GM23338 (cell line): Measurements from ENCODE around the gene CTNNBIP1. TPM values are rescaled to one million over a fixed set of nuclear protein-coding genes. Genes with fewer than 3 reads are reported as not detected.

Source experiments
- ATAC-seq: fragments of 200-7000 bp; cut with Tn5 transposase; 3 replicates; pipeline ENCODE4 v1.9.1; 2020
- DNase-seq: peaks from one replicate; pipeline ENCODE4 v3.0.0-alpha.2; 2015; ENCODE audit warnings: low spot score
- H2AFZ ChIP-seq: fragments of 200-600 bp; sonication (generic); 2 replicates; pipeline ENCODE4 v1.8.0; 2016; ENCODE audit warnings: antibody characterized with exemption, mild to moderate bottlenecking, moderate library complexity
- H3F3A ChIP-seq: fragments of 200-600 bp; sonication (generic); replicated peaks from 2 replicates; pipeline ENCODE4 v1.8.0; 2017; ENCODE audit warnings: antibody characterized with exemption, mixed run types, low read depth
- H3K27ac ChIP-seq: fragments of 200-600 bp; sonication (generic); 2 replicates; pipeline ENCODE4 v1.6.1; 2016; ENCODE audit warnings: low read depth
- H3K27me3 ChIP-seq: fragments of 200-600 bp; sonication (generic); 2 replicates; pipeline ENCODE4 v1.8.0; 2016; ENCODE audit warnings: mild to moderate bottlenecking, mixed run types, moderate library complexity; ENCODE audit not compliant: insufficient read depth
- H3K36me3 ChIP-seq: fragments of 200-600 bp; sonication (generic); 2 replicates; pipeline ENCODE4 v1.8.0; 2016; ENCODE audit warnings: mild to moderate bottlenecking; ENCODE audit not compliant: insufficient read depth
- H3K4me1 ChIP-seq: fragments of 200-600 bp; sonication (generic); 2 replicates; pipeline ENCODE4 v1.8.0; 2016; ENCODE audit warnings: mild to moderate bottlenecking, moderate library complexity; ENCODE audit not compliant: insufficient read depth
- H3K4me2 ChIP-seq: fragments of 200-600 bp; sonication (generic); 2 replicates; pipeline ENCODE4 v1.7.1; 2017; ENCODE audit warnings: mixed run types
- H3K4me3 ChIP-seq: fragments of 200-600 bp; sonication (generic); 2 replicates; pipeline ENCODE4 v1.6.1; 2016; ENCODE audit warnings: mixed run types
- H3K79me2 ChIP-seq: fragments of 200-600 bp; sonication (generic); replicated peaks from 2 replicates; pipeline ENCODE4 v1.8.0; 2017; ENCODE audit warnings: mild to moderate bottlenecking; ENCODE audit not compliant: insufficient read depth
- H3K9me2 ChIP-seq: fragments of 200-600 bp; sonication (generic); 2 replicates; pipeline ENCODE4 v1.8.0; 2017; ENCODE audit not compliant: insufficient read depth
- H4K20me1 ChIP-seq: fragments of 200-600 bp; sonication (generic); replicated peaks from 2 replicates; pipeline ENCODE4 v1.8.0; 2017; ENCODE audit warnings: mild to moderate bottlenecking; ENCODE audit not compliant: insufficient read depth
- H3K27ac Mint-ChIP-seq: 2 replicates; pipeline ENCODE4 v1.8.0; 2020; ENCODE audit warnings: inconsistent platforms, mild to moderate bottlenecking, moderate library complexity, mixed read lengths
- H3K27me3 Mint-ChIP-seq: 3 replicates; pipeline ENCODE4 v1.8.0; 2022; ENCODE audit warnings: low read depth, mild to moderate bottlenecking, moderate library complexity, mixed read lengths, inconsistent platforms; ENCODE audit not compliant: insufficient read depth, poor library complexity
- H3K36me3 Mint-ChIP-seq: 3 replicates; pipeline ENCODE4 v1.8.0; 2021; ENCODE audit warnings: low read depth, mild to moderate bottlenecking, inconsistent platforms, moderate library complexity, mixed read lengths
- H3K4me1 Mint-ChIP-seq: 3 replicates; pipeline ENCODE4 v1.8.0; 2020; ENCODE audit warnings: mild to moderate bottlenecking, inconsistent platforms, mixed read lengths
- H3K4me3 Mint-ChIP-seq: 3 replicates; pipeline ENCODE4 v1.8.0; 2021; ENCODE audit warnings: moderate library complexity, mild to moderate bottlenecking, inconsistent platforms, mixed read lengths
- H3K9me3 Mint-ChIP-seq: 3 replicates; pipeline ENCODE4 v1.8.0; 2020; ENCODE audit warnings: moderate library complexity, mild to moderate bottlenecking, inconsistent platforms, mixed read lengths
- CREB1 ChIP-seq: fragments of 250-450 bp; sonication (Bioruptor Pico); IDR thresholded peaks from 2 replicates; pipeline ENCODE4 v1.5.0; 2020; ENCODE audit warnings: low read depth, mild to moderate bottlenecking, moderate library complexity
- CTCF ChIP-seq, 2 experiments: fragments of 200-600 bp in 1 of 2; sonication (generic) in 1 of 2; conservative IDR thresholded peaks; 2 replicates each; pipeline versions ENCODE4 v1.5.1 to v1.6.1; 2016 to 2017; ENCODE audit warnings: antibody characterized with exemption in 2 of 2, low read depth in 2 of 2, mild to moderate bottlenecking in 2 of 2, moderate library complexity in 1 of 2
- ETS1 ChIP-seq: IDR thresholded peaks from 2 replicates; pipeline ENCODE4 v1.6.1; 2016; ENCODE audit warnings: antibody characterized with exemption
- EZH2 ChIP-seq: fragments of 200-600 bp; sonication (generic); IDR thresholded peaks from one replicate; pipeline ENCODE4 v1.8.0; 2017; ENCODE audit warnings: antibody characterized with exemption, mild to moderate bottlenecking, low read depth; ENCODE audit not compliant: unreplicated experiment
- EZH2phosphoT487 ChIP-seq: fragments of 200-600 bp; sonication (generic); IDR thresholded peaks from one replicate; pipeline ENCODE4 v1.8.1; 2018; ENCODE audit warnings: antibody characterized with exemption; ENCODE audit not compliant: unreplicated experiment
- JUNB ChIP-seq: IDR thresholded peaks from one replicate; pipeline ENCODE4 v1.6.1; 2016; ENCODE audit warnings: antibody characterized with exemption; ENCODE audit not compliant: unreplicated experiment
- NANOG ChIP-seq: IDR thresholded peaks from 2 replicates; pipeline ENCODE4 v1.6.1; 2016; ENCODE audit warnings: antibody characterized with exemption, borderline replicate concordance
- POLR2AphosphoS5 ChIP-seq: IDR thresholded peaks from 2 replicates; pipeline ENCODE4 v1.6.1; 2016; ENCODE audit warnings: antibody characterized with exemption, low read depth
- STAT1 ChIP-seq: IDR thresholded peaks from one replicate; pipeline ENCODE4 v1.6.1; 2016; ENCODE audit warnings: antibody characterized with exemption; ENCODE audit not compliant: unreplicated experiment
- ZNF114 ChIP-seq: fragments of 250-450 bp; sonication (Bioruptor Pico); IDR thresholded peaks from 2 replicates; pipeline ENCODE4 v1.5.0; 2020; ENCODE audit warnings: mild to moderate bottlenecking, moderate library complexity
- ZNF331 ChIP-seq: fragments of 250-450 bp; sonication (Bioruptor Pico); IDR thresholded peaks from 2 replicates; pipeline ENCODE4 v1.5.0; 2020; ENCODE audit warnings: low read depth, mild to moderate bottlenecking, moderate library complexity
- ZNF462 ChIP-seq: fragments of 250-450 bp; sonication (Bioruptor Pico); IDR thresholded peaks from 2 replicates; pipeline ENCODE4 v1.5.0; 2020; ENCODE audit warnings: mild to moderate bottlenecking, moderate library complexity
- polyA plus RNA-seq: library from polyadenylated mRNA; unstranded; fragments of >200 nt; fragmentation: Nextera tagmentation; extraction: Ambion mirVana; gene quantifications from 2 replicates; pipeline ENCODE4 v1.2.1, GENCODE V29; 2016
- total RNA-seq: library from RNA; depleted of rRNA; stranded (reverse); fragments of >200 nt; shearing (Covaris generic); gene quantifications from 2 replicates; pipeline ENCODE4 v1.2.3, GENCODE V29; 2014
- TF ChIP-seq, protein P1 (sequence below): IDR thresholded peaks from one replicate; pipeline ENCODE4 v1.6.1; 2018; ENCODE audit warnings: antibody characterized with exemption; ENCODE audit not compliant: unreplicated experiment

CTNNBIP1 gene
- total and polyA plus RNA-seq, 2 experiments from 2014 or later: 30.3 to 55.1 TPM

DNA sequence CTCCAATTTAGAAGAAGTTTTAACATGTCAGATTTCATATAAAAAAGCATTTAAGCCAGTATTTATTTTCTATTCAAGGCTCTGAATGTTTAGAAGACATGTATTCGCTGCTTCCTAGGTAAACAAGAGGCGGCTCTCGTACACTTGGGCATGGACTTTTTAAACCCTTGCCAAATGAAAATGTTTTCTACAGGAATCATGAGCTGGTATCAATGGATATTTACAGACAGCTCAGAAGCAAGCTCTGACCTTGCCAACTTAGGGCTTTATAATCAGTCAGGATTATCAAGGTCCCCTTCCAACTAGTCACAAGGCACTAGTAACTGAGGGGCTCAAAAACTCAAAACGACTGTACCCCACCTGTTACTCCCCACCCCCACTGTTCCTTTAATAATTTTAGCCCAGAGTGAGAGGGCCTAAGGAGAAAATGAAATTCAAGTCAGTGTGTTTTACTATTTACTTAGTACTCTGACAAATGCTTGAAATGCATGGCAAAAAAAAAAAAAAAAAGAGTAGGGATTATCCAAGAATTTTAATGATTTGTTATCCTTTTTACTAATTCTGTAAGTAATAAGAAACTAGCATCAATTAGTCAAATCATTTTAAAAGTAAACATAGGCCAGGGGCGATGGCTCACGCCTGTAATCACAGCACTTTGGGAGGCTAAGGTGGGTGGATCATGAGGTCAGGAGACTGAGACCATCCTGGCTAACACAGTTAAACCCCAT is 98.7 kb downstream of the CTNNBIP1 start:
- Histone ChIP-seq H3K4me2 (no peak overlapping the region), H3K4me1 (peaks cover 18% of the 10 kb centered on the region; the same call in 1 of the 2 replicates), H3K9me2 (no peaks in the 10 kb centered on the region), H3K4me3 (no peak overlapping the region), H3F3A (peaks cover 19% of the 10 kb centered on the region; the same call in 1 of the 2 replicates), H3K36me3 (no peaks in the 10 kb centered on the region), H2AFZ (no peak overlapping the region), H3K27ac (no peak overlapping the region), H4K20me1 (peaks cover 81% of the 10 kb centered on the region), H3K27me3 (no peaks in the 10 kb centered on the region), H3K79me2 (peaks cover 99% of the 10 kb centered on the region)
- TF ChIP-seq ZNF331: no peak
- no peak for TF ChIP-seq CREB1 (CRISPR knock-in tag)
- TF ChIP-seq EZH2phosphoT487: no peak
- TF ChIP-seq CTCF (conservative IDR thresholded peaks at IDR 0.05; ENCODE audit: low read depth in 2 of 2): no peak
- TF ChIP-seq STAT1: no peak
- no peak for TF ChIP-seq NANOG
- TF ChIP-seq, protein P1, sequence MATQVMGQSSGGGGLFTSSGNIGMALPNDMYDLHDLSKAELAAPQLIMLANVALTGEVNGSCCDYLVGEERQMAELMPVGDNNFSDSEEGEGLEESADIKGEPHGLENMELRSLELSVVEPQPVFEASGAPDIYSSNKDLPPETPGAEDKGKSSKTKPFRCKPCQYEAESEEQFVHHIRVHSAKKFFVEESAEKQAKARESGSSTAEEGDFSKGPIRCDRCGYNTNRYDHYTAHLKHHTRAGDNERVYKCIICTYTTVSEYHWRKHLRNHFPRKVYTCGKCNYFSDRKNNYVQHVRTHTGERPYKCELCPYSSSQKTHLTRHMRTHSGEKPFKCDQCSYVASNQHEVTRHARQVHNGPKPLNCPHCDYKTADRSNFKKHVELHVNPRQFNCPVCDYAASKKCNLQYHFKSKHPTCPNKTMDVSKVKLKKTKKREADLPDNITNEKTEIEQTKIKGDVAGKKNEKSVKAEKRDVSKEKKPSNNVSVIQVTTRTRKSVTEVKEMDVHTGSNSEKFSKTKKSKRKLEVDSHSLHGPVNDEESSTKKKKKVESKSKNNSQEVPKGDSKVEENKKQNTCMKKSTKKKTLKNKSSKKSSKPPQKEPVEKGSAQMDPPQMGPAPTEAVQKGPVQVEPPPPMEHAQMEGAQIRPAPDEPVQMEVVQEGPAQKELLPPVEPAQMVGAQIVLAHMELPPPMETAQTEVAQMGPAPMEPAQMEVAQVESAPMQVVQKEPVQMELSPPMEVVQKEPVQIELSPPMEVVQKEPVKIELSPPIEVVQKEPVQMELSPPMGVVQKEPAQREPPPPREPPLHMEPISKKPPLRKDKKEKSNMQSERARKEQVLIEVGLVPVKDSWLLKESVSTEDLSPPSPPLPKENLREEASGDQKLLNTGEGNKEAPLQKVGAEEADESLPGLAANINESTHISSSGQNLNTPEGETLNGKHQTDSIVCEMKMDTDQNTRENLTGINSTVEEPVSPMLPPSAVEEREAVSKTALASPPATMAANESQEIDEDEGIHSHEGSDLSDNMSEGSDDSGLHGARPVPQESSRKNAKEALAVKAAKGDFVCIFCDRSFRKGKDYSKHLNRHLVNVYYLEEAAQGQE: no peak
- no peak for TF ChIP-seq EZH2
- no peak for TF ChIP-seq POLR2AphosphoS5
- no peak for TF ChIP-seq ZNF114
- no peak for TF ChIP-seq ETS1
- TF ChIP-seq ZNF462: no peak
- TF ChIP-seq JUNB: no peak
- DNase-seq (no peak), ATAC-seq (no peak)
- Mint-ChIP-seq H3K4me1 (peaks cover 28% of the 10 kb centered on the region), H3K36me3 (no peaks in the 10 kb centered on the region), H3K27me3 (peaks cover 18% of the 10 kb centered on the region), H3K9me3 (no peaks in the 10 kb centered on the region), H3K4me3 (no peak overlapping the region), H3K27ac (no peak overlapping the region)
